OCI-LY1 (cell line): ENCODE data around the gene SLC9A9.

Source experiments
- H2AFZ ChIP-seq: fragments of 200-600 bp; sonication (generic), shearing (Covaris generic); 2 replicates; pipeline ENCODE4 v1.6.0; 2014; ENCODE audit warnings: antibody characterized with exemption, mild to moderate bottlenecking, low read length
- H3F3A ChIP-seq: fragments of 200-600 bp; sonication (generic), shearing (Covaris generic); 2 replicates; pipeline ENCODE4 v1.6.0; 2014; ENCODE audit warnings: mild to moderate bottlenecking, antibody characterized with exemption, low read length, moderate library complexity; ENCODE audit not compliant: insufficient read depth
- H3K27ac ChIP-seq: fragments of 200-600 bp; sonication (generic); 2 replicates; pipeline ENCODE4 v1.5.1; 2014; ENCODE audit warnings: low read length, mixed run types, mild to moderate bottlenecking, low read depth; ENCODE audit not compliant: poor library complexity, severe bottlenecking
- H3K27me3 ChIP-seq: fragments of 200-600 bp; sonication (generic); 2 replicates; pipeline ENCODE4 v1.6.0; 2014; ENCODE audit warnings: antibody characterized with exemption, mild to moderate bottlenecking, low read length, moderate library complexity; ENCODE audit not compliant: insufficient read depth
- H3K36me3 ChIP-seq: fragments of 200-600 bp; sonication (generic); 2 replicates; pipeline ENCODE4 v1.6.1; 2014; ENCODE audit warnings: mild to moderate bottlenecking, antibody characterized with exemption, low read length, moderate library complexity, mixed read lengths; ENCODE audit not compliant: insufficient read depth
- H3K4me1 ChIP-seq: fragments of 200-600 bp; sonication (generic); 2 replicates; pipeline ENCODE4 v1.5.1; 2014; ENCODE audit warnings: mild to moderate bottlenecking, low read length, moderate library complexity; ENCODE audit not compliant: insufficient read depth, severe bottlenecking
- H3K4me2 ChIP-seq: fragments of 200-600 bp; sonication (generic), shearing (Covaris generic); 2 replicates; pipeline ENCODE4 v1.6.1; 2014; ENCODE audit warnings: low read length
- H3K4me3 ChIP-seq: fragments of 200-600 bp; sonication (generic); 2 replicates; pipeline ENCODE4 v1.5.1; 2014; ENCODE audit warnings: low read length, low read depth, mild to moderate bottlenecking, mixed read lengths; ENCODE audit not compliant: poor library complexity, severe bottlenecking
- H3K79me2 ChIP-seq: fragments of 200-600 bp; shearing (Covaris generic); 2 replicates; pipeline ENCODE4 v1.6.1; 2016; ENCODE audit warnings: mixed run types, low read length, mixed read lengths; ENCODE audit not compliant: insufficient read depth
- H3K9ac ChIP-seq: fragments of 200-600 bp; sonication (generic), shearing (Covaris generic); 2 replicates; pipeline ENCODE4 v1.6.1; 2014; ENCODE audit warnings: mild to moderate bottlenecking, low read length, mixed read lengths
- H3K9me2 ChIP-seq: fragments of 200-600 bp; sonication (generic), shearing (Covaris generic); 2 replicates; pipeline ENCODE4 v1.6.1; 2014; ENCODE audit warnings: low read depth, mild to moderate bottlenecking, low read length, mixed read lengths
- H3K9me3 ChIP-seq: fragments of 200-600 bp; shearing (Covaris generic); 2 replicates; pipeline ENCODE4 v1.6.1; 2014; ENCODE audit warnings: low read length, mixed read lengths
- H4K20me1 ChIP-seq: fragments of 200-600 bp; sonication (generic), shearing (Covaris generic); 2 replicates; pipeline ENCODE4 v1.6.0; 2016; ENCODE audit warnings: mild to moderate bottlenecking, low read length; ENCODE audit not compliant: insufficient read depth
- EZH2 ChIP-seq: fragments of 200-600 bp; sonication (generic), shearing (Covaris generic); IDR thresholded peaks from 2 replicates; pipeline ENCODE4 v1.8.0; 2017; ENCODE audit warnings: borderline replicate concordance, mixed run types, mild to moderate bottlenecking, antibody characterized with exemption, low read length, moderate library complexity, mixed read lengths
- TF ChIP-seq, protein P1 (sequence below): fragments of 200-600 bp; sonication (generic), shearing (Covaris generic); IDR thresholded peaks from 2 replicates; pipeline ENCODE4 v1.5.1; 2017; ENCODE audit warnings: mild to moderate bottlenecking, antibody characterized with exemption, low read length, moderate library complexity, mixed read lengths

SLC9A9 gene

GRCh38 chr3:143402602-143403001, 445.7 kb downstream of the SLC9A9 start:
- no peaks in the 10 kb centered on the region for H4K20me1 ChIP-seq
- no peaks in the 10 kb centered on the region for H3K36me3 ChIP-seq
- H3K9me2 ChIP-seq, result no peaks in the 10 kb centered on the region; the same call in 1 of the 2 replicates
- no peaks in the 10 kb centered on the region for H3K79me2 ChIP-seq
- no peak overlapping the region for H3K4me2 ChIP-seq
- no peak overlapping the region for H3K4me3 ChIP-seq
- no peak overlapping the region for H3K27ac ChIP-seq
- H3K27me3 ChIP-seq, result no peaks in the 10 kb centered on the region
- no peak overlapping the region for H3K9ac ChIP-seq
- no peaks in the 10 kb centered on the region for H3F3A ChIP-seq
- TF ChIP-seq, protein P1, sequence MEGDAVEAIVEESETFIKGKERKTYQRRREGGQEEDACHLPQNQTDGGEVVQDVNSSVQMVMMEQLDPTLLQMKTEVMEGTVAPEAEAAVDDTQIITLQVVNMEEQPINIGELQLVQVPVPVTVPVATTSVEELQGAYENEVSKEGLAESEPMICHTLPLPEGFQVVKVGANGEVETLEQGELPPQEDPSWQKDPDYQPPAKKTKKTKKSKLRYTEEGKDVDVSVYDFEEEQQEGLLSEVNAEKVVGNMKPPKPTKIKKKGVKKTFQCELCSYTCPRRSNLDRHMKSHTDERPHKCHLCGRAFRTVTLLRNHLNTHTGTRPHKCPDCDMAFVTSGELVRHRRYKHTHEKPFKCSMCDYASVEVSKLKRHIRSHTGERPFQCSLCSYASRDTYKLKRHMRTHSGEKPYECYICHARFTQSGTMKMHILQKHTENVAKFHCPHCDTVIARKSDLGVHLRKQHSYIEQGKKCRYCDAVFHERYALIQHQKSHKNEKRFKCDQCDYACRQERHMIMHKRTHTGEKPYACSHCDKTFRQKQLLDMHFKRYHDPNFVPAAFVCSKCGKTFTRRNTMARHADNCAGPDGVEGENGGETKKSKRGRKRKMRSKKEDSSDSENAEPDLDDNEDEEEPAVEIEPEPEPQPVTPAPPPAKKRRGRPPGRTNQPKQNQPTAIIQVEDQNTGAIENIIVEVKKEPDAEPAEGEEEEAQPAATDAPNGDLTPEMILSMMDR, result no peak
- no peak for TF ChIP-seq EZH2
- no peaks in the 10 kb centered on the region for H3K9me3 ChIP-seq
- H3K4me1 ChIP-seq, result no peaks in the 10 kb centered on the region
- H2AFZ ChIP-seq, result no peak overlapping the region

GRCh38 chr3:143396790-143397189, 451.5 kb downstream of the SLC9A9 start:
- Histone ChIP-seq H3K9me3 (no peaks in the 10 kb centered on the region), H3K4me3 (no peak overlapping the region), H3K4me1 (no peaks in the 10 kb centered on the region), H3K27me3 (no peaks in the 10 kb centered on the region), H3K79me2 (no peaks in the 10 kb centered on the region), H3K4me2 (no peak overlapping the region), H4K20me1 (no peaks in the 10 kb centered on the region), H3K9ac (no peak overlapping the region), H3K9me2 (no peaks in the 10 kb centered on the region), H3F3A (no peaks in the 10 kb centered on the region), H3K36me3 (no peaks in the 10 kb centered on the region), H2AFZ (no peak overlapping the region), H3K27ac (no peak overlapping the region)
- TF ChIP-seq, protein P1, result no peak
- TF ChIP-seq EZH2, result no peak

- Histone ChIP-seq H3K4me3 (no peak overlapping the region), H3K27ac (no peak overlapping the region), H3K9me2 (no peaks in the 10 kb centered on the region), H3K9me3 (no peaks in the 10 kb centered on the region), H2AFZ (no peak overlapping the region), H4K20me1 (no peaks in the 10 kb centered on the region), H3K27me3 (no peaks in the 10 kb centered on the region), H3K9ac (no peak overlapping the region), H3K36me3 (no peaks in the 10 kb centered on the region), H3F3A (no peaks in the 10 kb centered on the region), H3K79me2 (no peaks in the 10 kb centered on the region), H3K4me2 (no peak overlapping the region), H3K4me1 (no peaks in the 10 kb centered on the region)
- TF ChIP-seq EZH2, result no peak
- TF ChIP-seq, protein P1, result no peak
Observed at GRCh38 chr3:143389388-143389787, 458.9 kb downstream of the SLC9A9 start.
